Transverse colon (tissue), 4 donors: ENCODE data around the gene ALK.

ENCODE experiments used
- CTCF ChIP-seq, 5 experiments: fragments of 200-600 bp in 3 of 5; fragments of 450-650 bp in 2 of 5; sonication (generic) in 3 of 5; IDR thresholded peaks; 1 replicate in 2 of 5; 2 replicates in 3 of 5; pipeline ENCODE4 v1.5.1; 2016 to 2017; ENCODE audit warnings: antibody characterized with exemption in 5 of 5, inconsistent platforms in 3 of 5, mild to moderate bottlenecking in 2 of 5, moderate library complexity in 1 of 5
- POLR2AphosphoS5 ChIP-seq, 3 donors: sonication (generic); formaldehyde crosslinking; IDR thresholded peaks; one replicate each; pipeline ENCODE4 v1.6.1; 2016; ENCODE audit warnings: antibody characterized with exemption in 3 of 3

DNA sequence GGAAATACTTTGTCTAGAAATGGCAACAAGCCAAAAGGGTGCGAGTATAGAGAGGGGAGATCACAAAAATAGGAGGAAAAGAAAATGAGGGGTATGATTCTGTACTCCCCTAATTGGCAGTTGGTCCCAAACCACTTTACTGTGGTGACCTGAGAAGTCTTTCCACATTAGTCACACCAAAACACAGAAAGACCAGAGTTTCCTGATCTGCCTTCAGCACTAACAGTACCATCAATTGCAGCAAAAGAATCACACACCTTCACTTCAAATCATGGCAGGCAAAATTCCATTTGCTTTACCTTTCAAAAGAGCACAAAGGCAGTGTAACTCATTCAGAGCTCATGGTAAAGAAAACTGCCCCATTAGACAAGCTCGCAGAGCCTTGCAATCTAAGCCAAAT is 86.8 kb downstream of the ALK start:
- no peak for TF ChIP-seq CTCF (IDR thresholded peaks at IDR 0.05)
- TF ChIP-seq POLR2AphosphoS5 (IDR thresholded peaks at IDR 0.05): no peak
